Upper lobe of left lung (tissue), 6 donors: ENCODE results near the gene CUX1. TPM values are rescaled to one million over a fixed set of nuclear protein-coding genes. Genes with fewer than 3 reads are reported as not detected.

ENCODE experiments used
- ATAC-seq, 2 donors: fragments of 200-7000 bp; cut with Tn5 transposase; one replicate each; pipeline ENCODE4 v1.9.1; 2022; ENCODE audit warnings: mild to moderate bottlenecking in 2 of 2, moderate library complexity in 2 of 2; ENCODE audit not compliant: low FRiP score in 2 of 2
- DNase-seq, 2 donors: peaks; one replicate each; pipeline ENCODE4 v3.0.0-alpha.2; 2019 to 2020
- H3K27ac ChIP-seq, 4 donors: fragments of 200-600 bp; sonication (generic); one replicate each; pipeline ENCODE4 v1.5.1; 2016 to 2019
- H3K27me3 ChIP-seq, 4 donors: fragments of 200-600 bp; sonication (generic); one replicate each; pipeline ENCODE4 v1.5.1; 2017 to 2019
- H3K36me3 ChIP-seq, 4 donors: fragments of 200-600 bp; sonication (generic); one replicate each; pipeline ENCODE4 v1.5.1; 2016 to 2019
- H3K4me1 ChIP-seq, 4 donors: fragments of 200-600 bp; sonication (generic); one replicate each; pipeline ENCODE4 v1.5.1; 2018 to 2019
- H3K4me3 ChIP-seq, 4 donors: fragments of 200-600 bp; sonication (generic); one replicate each; pipeline ENCODE4 v1.5.1; 2017 to 2019; ENCODE audit warnings: mild to moderate bottlenecking in 2 of 4, moderate library complexity in 1 of 4
- H3K9me3 ChIP-seq, 4 donors: fragments of 200-600 bp; sonication (generic); one replicate each; pipeline ENCODE4 v1.5.1; 2018 to 2019
- EP300 ChIP-seq, 4 donors: sonication (generic); formaldehyde crosslinking; IDR thresholded peaks; one replicate each; pipeline ENCODE4 v1.5.1; 2017; ENCODE audit warnings: antibody characterized with exemption in 4 of 4, control low read depth in 2 of 4
- POLR2A ChIP-seq, 4 donors: fragments of 450-650 bp; IDR thresholded peaks; one replicate each; pipeline ENCODE4 v1.5.1; 2016 to 2017; ENCODE audit warnings: antibody characterized with exemption in 4 of 4, mild to moderate bottlenecking in 2 of 4
- POLR2AphosphoS5 ChIP-seq, 2 donors: sonication (generic); formaldehyde crosslinking; IDR thresholded peaks; one replicate each; pipeline ENCODE4 v1.5.1; 2017; ENCODE audit warnings: antibody characterized with exemption in 2 of 2
- WGBS, 2 donors: methylation state at CpG; one replicate each; pipeline ENCODE4 v1.1.5; 2017 to 2018; 5-methylcytosine and 5-hydroxymethylcytosine counted together
- total RNA-seq, 6 donors: library from RNA; depleted of rRNA in 4 of 6; stranded (reverse); fragments of >200 nt in 4 of 6; gene quantifications; one replicate each; pipeline versions ENCODE4 v1.1.0 to v1.2.1, GENCODE V29; 2016 to 2021
- TF ChIP-seq, protein P1 (sequence below), 6 experiments: fragments of 450-650 bp in 4 of 6; fragments of 200-600 bp in 2 of 6; sonication (generic) in 2 of 6; IDR thresholded peaks; one replicate each; pipeline ENCODE4 v1.5.1; 2016 to 2019; ENCODE audit warnings: antibody characterized with exemption in 6 of 6
- donor health status: DM: no; HTN: no; CAD: no; lungs with moderate emphysema.
- donor health status: DM: no; HTN: yes; CAD: no; lungs with severe emphysema.

Gene CUX1
- total RNA-seq, 6 donors from 2014 or later = 106 to 188 (median 115) TPM

DNA sequence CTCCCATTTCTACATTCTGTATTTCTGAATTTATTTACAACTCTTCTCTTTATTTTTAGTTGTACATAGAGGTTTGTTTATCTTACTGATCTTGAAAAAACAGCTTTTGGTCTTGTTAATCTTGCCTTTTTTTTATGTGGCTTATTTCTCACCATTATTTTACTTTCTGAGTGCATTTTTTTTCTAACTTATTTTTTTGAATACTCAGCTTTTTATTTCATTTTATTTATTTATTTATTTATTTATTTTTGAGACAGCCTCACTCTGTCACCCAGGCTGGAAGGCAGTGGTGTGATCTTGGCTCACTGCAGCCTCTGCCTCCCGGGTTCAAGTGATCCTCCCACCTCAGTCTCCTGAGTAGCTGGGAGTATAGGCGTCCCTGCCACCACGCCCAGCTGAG, 23.9 kb downstream of the CUX1 start:
- 71 to 72% methylated on average over 3 of the region's 3 CpGs for WGBS, 2 donors
- TF ChIP-seq, protein P1, sequence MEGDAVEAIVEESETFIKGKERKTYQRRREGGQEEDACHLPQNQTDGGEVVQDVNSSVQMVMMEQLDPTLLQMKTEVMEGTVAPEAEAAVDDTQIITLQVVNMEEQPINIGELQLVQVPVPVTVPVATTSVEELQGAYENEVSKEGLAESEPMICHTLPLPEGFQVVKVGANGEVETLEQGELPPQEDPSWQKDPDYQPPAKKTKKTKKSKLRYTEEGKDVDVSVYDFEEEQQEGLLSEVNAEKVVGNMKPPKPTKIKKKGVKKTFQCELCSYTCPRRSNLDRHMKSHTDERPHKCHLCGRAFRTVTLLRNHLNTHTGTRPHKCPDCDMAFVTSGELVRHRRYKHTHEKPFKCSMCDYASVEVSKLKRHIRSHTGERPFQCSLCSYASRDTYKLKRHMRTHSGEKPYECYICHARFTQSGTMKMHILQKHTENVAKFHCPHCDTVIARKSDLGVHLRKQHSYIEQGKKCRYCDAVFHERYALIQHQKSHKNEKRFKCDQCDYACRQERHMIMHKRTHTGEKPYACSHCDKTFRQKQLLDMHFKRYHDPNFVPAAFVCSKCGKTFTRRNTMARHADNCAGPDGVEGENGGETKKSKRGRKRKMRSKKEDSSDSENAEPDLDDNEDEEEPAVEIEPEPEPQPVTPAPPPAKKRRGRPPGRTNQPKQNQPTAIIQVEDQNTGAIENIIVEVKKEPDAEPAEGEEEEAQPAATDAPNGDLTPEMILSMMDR (IDR thresholded peaks at IDR 0.05) = no peak
- TF ChIP-seq POLR2AphosphoS5 (IDR thresholded peaks at IDR 0.05) = no peak
- TF ChIP-seq EP300 (IDR thresholded peaks at IDR 0.05) = no peak
- no peak for TF ChIP-seq POLR2A (IDR thresholded peaks at IDR 0.05)
- H3K27ac ChIP-seq = no peak overlapping the region
- H3K4me1 ChIP-seq = no peaks in the 10 kb centered on the region
- no peaks in the 10 kb centered on the region for H3K36me3 ChIP-seq
- ATAC-seq = no peak
- no peaks in the 10 kb centered on the region for H3K27me3 ChIP-seq
- DNase-seq = no peak
- no peak overlapping the region for H3K4me3 ChIP-seq
- H3K9me3 ChIP-seq = no peaks in the 10 kb centered on the region

DNA sequence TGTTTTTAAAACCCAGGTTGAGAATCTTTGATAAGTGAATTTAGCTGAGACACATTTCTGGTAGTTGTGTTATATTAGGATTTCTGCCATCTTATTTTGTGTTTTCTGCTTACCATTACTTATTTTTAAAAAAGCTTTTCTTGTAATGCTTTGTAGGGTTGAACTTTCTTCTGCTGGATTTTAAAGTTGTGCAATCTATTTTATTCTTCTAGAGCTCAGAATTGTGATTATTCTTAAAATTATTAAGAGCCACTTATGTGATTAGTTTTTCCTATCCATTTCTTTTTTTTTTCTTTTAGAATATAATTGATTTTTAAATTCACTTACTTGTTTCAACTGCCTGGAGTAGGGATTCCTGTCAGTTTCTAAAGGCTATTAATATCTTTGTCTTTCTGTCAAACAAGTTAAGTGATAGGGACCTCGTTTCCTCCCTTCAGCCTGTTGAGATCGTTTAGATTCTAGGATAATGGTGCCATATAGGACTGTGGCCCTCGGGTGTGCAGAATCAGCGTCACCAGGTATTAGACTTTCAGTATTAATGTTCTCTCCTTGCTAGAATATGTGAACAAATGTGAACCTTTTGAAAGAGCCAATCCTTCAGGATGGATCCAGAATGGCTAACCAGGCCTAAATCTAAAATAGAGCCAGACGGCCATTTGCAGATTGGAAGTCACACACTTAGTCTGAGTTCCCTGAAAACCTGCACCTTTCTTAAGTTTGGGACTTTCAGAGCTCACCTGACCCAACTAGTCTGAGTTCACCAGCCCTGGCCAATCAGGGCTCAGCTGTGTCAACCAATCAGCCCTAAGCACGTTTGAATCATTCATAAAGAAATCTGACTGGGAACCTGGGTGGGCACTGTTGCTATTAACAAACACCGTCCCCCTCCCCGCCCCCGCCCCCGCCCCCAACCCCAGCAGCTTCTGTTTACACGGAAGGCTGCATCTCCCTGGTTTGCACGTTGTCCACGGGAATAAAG, 26.2 kb downstream of the CUX1 start:
- 70 to 71% methylated on average over 13 of the region's 13 CpGs for WGBS, 2 donors
- Histone ChIP-seq H3K9me3 (peaks cover 0 to 8% (median 0%) of the 10 kb centered on the region in 4 donors), H3K27ac (no peak overlapping the region), H3K4me3 (no peak overlapping the region), H3K4me1 (no peaks in the 10 kb centered on the region), H3K27me3 (no peaks in the 10 kb centered on the region), H3K36me3 (no peaks in the 10 kb centered on the region)
- TF ChIP-seq, protein P1 (IDR thresholded peaks at IDR 0.05) = no peak
- TF ChIP-seq POLR2AphosphoS5 (IDR thresholded peaks at IDR 0.05) (no peak), POLR2A (IDR thresholded peaks at IDR 0.05) (no peak), EP300 (IDR thresholded peaks at IDR 0.05) (no peak)
- DNase-seq (no peak), ATAC-seq (no peak)

DNA sequence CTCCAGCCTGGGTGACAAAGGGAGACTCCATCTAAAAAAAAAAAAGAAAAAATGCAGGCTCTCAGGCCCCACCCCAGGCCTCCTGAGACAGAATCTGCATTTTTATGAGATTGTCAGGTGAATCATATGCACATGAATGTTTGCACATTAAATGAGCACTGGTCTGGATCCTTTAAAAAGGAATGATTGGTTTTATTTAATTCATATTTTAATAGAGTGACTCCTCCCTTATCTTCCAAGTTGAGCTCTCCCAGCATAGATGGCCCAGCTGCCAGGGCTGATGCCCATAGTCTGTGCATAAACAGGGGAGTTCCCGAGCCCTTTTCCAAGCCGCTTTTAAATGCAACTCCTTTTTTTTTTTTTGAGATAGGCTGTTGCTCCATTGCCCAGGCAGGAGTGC, 28.5 kb downstream of the CUX1 start:
- WGBS, 2 donors = 87 to 90% methylated on average over 2 of the region's 2 CpGs
- Histone ChIP-seq H3K9me3 (peaks cover 0 to 8% (median 0%) of the 10 kb centered on the region in 4 donors), H3K36me3 (no peaks in the 10 kb centered on the region), H3K27me3 (no peaks in the 10 kb centered on the region), H3K27ac (no peak overlapping the region), H3K4me3 (no peak overlapping the region), H3K4me1 (no peaks in the 10 kb centered on the region)
- no peak for ATAC-seq
- no peak for DNase-seq
- TF ChIP-seq EP300 (IDR thresholded peaks at IDR 0.05) = no peak
- TF ChIP-seq POLR2A (IDR thresholded peaks at IDR 0.05) = no peak
- TF ChIP-seq, protein P1 (IDR thresholded peaks at IDR 0.05) = no peak
- TF ChIP-seq POLR2AphosphoS5 (IDR thresholded peaks at IDR 0.05) = no peak

DNA sequence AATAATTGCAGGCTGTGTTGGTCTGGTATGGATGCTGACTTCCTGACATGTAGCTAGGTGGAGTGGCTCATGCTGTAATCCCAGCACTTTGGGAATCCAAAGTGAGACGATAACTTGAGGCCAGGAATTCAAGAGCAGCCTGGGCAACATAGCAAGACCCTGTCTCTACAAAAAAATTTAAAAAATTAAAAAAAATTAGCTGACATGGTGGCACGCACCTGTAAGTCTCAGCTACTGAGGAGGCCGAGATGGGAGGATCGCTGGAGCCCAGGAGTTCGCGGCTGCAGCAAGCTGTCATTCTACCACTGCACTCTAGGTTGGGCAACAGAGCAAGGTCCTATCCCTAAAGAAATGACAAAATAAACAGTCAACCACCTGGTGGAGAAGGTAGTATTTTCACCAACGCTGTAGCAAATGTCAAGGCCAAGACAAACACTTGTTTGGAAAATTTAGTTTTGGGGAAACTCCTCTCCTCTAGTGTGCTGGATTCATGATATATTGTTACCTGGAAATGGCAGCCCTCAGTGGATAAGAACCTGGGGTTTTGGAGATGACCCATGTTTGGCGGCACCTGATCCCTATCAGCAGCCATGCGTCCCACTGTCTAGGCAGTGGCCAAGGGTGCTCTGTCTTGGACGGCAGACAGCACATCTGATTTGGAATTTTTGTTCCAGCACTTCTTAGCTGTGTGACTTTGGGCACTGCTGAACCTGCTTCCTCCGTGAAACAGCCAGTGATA, 29.5 kb downstream of the CUX1 start:
- H3K9me3 ChIP-seq = peaks cover 0 to 8% (median 0%) of the 10 kb centered on the region in 4 donors
- H3K27me3 ChIP-seq = no peaks in the 10 kb centered on the region
- WGBS, 2 donors = 97 to 99% methylated on average over 11 of the region's 11 CpGs
- H3K36me3 ChIP-seq = no peaks in the 10 kb centered on the region
- no peak for TF ChIP-seq POLR2A (IDR thresholded peaks at IDR 0.05)
- TF ChIP-seq, protein P1 (IDR thresholded peaks at IDR 0.05) = no peak
- TF ChIP-seq POLR2AphosphoS5 (IDR thresholded peaks at IDR 0.05) = no peak
- TF ChIP-seq EP300 (IDR thresholded peaks at IDR 0.05) = no peak
- H3K4me1 ChIP-seq = no peaks in the 10 kb centered on the region
- H3K4me3 ChIP-seq = no peak overlapping the region
- no peak overlapping the region for H3K27ac ChIP-seq
- DNase-seq (no peak), ATAC-seq (no peak)
